ENCODE data around the gene PREB.
A peak's percentile ranks its signal among the peaks of the same experiment; 100 is the strongest.
"Not testable (repeated sequence)": the region's sequence is repeated elsewhere in the genome, so short reads cannot be mapped to it uniquely, and the experiment has no call there.

The PREB gene
- 75.3 to 76.7 reads per million in 2 donors for total RNA-seq

DNA sequence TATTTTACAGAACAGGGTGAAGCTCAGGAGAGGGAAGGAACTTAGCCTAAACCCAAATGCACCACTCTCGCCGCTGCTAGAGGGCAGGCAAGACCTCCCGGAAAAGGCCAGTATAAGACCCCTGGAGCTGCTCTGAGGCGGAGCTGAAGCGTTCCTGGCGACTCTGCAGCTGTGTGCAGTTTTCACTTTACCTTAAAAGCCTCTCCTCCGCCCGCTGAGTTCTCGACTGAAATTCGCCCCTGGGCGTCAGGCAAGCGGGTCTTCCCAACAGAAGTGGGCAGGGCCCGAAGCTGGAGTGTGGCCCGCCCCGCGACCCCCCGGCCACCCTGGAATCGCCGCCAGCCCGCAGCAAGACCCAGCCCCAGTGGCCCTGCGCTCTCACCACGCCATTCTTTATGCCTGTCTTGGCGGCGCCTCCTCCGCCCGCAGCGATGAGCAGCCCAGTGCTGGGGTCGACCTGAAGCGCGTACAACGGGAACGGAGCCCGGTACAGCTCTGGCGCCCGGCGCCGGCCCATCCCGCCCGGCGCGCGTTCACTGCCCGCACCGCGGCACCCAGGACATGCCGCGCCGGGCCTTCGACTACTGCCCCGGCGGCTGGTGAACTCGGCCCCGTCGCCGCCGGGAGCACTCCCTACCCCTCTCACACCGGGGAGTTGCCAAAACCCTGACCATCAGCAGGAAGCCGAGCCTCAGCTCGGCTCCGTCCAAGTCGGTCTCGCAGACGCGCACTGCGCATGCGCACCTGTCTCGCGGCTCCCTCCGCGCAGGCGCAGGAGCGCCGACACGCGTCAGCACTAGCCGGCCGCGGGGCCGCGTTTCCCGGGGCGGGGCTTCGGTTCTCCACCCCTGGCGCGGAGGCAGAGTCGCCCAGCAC lies at the start of gene PREB:
PREB (minus strand) TSS at position 732 of the 876 bp plus-strand sequence; CDS start at position 517, 215 bp downstream.
- peak; percentile 96 for DNase-seq

- DNase-seq, result no peak
Observed at GRCh38 chr2:27184115-27184514, 49.7 kb upstream of the PREB start.

GRCh38 chr2:27182346-27182745 lies 47.9 kb upstream of the PREB start:
- no peak for DNase-seq

DNA sequence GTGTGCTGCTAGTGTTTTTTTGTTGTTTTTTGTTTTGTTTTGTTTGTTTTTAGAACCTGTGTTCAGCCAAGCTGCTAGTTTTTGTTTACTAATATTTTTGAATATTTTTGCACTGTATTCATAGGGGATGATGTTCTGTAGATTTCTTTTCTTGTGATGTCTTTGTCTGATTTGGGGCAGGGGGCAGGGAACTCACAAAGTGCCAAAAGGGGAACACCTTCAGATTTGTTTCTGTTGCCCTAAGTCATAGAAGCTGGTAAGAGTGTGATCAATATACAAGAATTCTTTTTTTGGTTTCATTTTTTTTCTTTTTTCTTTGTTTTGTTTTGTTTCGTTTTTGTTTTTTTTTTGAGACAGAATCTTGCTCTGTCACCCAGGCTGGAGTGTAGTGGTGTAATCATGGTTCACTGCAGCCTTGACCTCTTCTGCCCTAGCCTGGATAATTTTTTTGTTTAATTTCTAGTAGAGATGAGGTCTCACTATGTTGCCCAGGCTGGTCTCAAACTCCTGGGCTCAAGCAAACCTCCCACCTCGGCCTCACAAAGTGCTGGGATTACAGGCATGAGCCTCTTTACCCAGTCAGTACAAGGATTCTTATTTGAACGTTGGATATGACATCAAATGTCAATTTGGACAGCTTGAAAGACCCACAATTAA lies 45.0 kb upstream of the PREB start:
- DNase-seq, result no peak

- no peak for DNase-seq
Observed at GRCh38 chr2:27178469-27178868, 44.0 kb upstream of the PREB start.

DNA sequence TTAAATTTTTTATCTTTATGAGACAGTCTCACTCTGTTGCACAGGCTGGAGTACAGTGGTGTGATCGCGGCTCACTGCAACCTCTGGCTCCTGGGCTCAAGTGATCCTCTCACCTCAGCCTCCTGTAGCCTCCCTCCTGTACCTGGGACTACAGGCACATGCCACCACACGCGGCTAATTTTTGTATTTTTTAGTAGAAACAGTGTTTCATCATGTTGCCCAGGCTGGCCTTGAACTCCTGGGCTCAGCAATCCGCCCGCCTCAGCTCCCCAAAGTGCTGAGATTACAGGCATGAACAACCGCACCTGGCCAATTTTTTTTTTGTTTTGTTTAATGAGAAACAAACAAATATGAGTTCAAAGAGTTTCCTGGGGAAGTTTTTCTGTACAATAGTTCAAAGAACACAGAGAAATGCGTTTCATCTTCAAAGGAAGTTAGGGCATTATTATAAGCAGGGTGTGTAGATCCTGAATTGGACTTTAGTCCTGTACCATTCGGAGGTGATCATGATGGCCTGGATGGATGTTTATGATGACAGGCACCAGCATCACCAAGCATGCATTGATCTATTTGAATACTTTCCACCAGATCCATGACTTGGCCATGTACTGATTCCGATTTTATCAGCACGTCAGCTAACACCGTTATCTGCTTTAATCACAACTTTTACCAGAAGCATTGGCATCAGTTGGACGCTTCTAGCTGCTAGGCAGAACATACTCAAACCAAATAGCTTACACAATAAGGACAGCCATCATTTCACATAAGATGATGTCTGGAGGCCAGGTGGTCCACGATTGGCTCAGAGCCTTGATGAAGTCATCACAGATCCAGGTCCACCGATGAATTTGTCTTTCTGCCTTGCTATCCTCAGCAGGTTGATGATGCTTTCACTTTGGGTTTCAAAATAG lies 43.3 kb upstream of the PREB start:
- no peak for DNase-seq

GRCh38 chr2:27175781-27176180 lies 41.3 kb upstream of the PREB start:
- DNase-seq, result not testable (repeated sequence)

GRCh38 chr2:27175330-27175729 lies 40.9 kb upstream of the PREB start:
- no peak for DNase-seq

DNA sequence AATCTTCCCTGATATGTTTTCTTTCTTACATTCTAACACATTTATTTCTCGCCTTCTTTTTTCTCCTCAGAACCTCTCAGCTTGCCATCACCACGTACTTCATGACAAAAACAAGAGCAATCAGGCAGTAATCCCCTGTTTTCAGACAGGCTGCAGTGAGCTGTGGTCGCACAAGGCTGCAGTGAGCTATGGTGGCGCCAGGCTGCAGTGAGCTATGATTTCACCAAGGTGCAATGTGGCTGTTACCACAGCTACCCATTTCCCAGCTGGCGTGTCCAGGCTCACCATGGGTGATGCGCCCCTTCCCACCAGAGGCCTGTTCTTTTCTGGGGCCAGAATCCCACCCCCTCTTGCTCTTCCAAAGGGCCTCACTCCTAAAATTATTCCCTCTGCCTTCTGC lies 40.2 kb upstream of the PREB start:
- DNase-seq, result no peak

DNA sequence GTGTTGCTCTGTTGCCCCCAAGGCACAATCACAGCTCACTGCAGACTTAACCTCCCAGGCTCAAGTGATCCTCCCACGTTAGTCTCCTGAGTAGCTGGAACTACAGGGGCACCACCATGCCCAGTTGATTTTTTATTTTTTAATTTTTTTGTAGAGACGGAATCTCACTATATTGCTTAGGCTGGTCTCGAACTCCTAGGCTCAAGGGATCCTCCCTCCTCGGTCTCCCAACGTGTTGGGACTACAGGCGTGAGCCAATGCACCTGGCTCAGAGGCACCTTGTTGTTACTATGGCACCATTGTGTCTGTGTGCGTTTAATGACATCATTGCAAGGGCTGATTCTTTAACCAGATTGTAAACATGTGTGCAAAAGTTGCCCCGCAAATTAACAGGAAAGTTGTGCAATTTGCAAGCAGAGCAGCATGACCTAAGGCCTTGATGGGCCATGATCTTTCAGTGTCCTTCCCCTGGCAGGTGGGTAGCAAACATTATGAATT lies 37.0 kb upstream of the PREB start:
- no peak for DNase-seq

DNA sequence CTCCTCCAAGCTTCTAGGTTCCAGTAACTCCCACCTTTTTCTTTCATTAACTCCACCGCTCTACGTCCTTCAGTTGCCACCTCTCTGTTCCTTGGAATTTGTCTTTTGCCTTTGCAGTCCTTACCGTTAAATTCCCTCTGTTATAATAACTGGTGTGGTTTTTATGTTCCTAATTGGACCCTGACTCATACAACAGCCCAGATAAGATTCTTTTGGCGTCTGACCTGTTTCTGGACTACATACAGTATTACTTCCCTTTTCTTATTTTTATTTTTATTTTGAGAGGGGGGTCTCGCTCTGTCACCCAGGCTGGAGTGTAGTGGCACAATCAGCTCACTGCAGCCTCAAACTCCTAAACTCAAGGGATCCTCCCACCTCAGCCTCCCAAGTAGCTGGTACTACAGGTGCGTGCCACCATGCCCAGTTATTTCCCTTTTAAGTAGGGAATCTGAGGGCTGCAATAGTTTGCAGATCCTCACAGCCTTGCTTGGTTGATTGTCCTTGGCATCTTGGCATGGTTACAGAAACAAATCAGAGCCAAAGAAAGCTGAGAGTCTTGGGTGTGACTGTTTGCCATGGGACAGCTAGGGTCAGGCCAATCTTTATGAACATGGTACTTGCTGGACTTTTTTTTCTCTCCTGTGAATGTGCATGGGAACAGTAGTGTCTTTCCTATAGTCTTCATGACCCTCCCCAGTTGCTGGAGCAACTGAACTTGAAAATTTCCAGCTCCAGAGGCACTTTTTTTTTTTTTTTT lies 36.3 kb upstream of the PREB start:
- DNase-seq, result no peak

- no peak for DNase-seq
Observed at GRCh38 chr2:27164960-27165763, 30.7 kb upstream of the PREB start.

DNA sequence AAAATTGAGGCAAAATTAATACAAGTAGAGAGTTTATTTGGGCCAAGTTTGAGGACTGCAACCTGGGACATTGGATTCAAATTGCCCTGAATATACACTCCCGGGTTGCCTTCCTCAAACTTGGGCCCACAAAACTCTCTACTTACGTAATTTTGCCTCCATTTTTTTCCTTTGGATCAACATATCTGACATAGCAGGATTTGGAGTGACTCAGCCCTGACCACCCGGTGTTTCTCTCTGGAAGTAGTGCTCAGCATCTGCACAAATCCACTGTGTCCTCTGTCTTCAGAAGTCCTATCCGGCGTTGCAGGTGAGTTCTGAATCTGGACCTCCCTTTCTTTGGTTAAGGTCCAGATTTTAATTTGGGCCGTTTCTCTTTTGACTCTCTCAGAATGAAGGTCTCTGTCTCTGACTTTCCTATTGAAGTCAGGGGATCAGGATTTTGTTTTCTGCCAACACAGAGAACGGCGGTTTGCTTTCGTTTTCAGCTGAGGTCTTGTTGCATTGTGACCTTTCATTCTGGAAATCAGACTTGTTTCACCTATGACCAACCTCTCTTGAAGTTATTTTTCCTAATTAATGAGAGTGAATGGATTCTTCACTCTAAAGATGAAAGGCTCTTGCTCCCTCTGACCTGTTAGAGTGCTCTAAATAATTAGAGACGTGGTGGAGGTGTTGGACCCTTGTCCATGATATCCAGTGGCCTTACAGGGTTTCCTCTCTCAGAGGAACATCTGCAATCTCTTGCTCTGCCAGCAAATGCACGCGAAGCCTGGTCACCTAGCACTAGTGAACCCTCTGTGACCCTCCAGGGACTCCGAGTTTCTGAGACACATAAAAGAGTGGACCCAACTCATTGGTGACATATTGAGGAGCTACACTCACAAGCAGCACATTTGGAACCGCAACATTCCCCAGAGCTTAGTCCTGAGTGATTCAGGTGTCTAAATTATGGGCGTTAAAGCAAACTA lies 28.0 kb upstream of the PREB start:
- DNase-seq, result no peak

- DNase-seq, result no peak
Observed at GRCh38 chr2:27160191-27160590, 25.8 kb upstream of the PREB start.

DNA sequence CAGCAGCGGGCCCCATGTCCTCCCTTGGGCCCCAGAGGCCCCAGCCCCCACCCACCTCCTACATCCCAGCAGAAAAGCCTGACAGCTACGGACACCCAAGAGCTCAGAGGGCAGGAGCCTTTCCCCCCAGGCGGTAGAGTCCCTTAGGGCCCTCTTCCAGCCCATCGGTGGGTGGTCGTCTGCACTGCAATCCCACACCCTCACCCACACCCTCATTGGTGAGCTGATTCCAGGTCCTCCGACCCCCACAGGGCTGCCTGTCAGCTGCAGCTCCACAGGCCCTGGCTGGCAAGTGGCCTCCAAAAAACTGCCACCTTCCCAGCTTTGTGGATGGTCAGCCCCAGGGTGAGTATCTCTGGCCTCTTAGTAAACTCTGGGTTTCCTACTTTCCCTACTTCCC lies 24.8 kb upstream of the PREB start:
- DNase-seq, result no peak

DNA sequence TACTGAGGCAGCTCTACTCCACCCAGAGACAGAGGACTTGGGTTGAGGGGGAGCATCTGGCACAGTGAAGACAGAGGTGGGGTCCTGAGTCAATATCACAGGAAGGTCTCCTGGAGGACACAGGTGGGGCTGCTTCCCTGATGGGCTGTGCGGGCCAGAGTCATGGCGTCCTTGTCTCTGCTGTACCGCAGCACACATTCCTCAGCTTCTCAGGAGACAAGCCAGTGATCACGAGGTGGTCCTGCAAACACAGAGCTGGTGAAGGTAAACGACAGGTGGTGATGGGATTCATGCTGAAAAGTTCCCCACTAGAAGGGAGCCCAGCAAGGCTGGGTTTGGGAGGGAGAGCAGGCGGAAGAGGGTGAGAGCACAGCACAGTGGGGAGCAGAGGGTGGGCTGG lies 24.0 kb upstream of the PREB start:
- no peak for DNase-seq

GRCh38 chr2:27155069-27155520 lies 20.7 kb upstream of the PREB start:
- DNase-seq, result no peak

DNA sequence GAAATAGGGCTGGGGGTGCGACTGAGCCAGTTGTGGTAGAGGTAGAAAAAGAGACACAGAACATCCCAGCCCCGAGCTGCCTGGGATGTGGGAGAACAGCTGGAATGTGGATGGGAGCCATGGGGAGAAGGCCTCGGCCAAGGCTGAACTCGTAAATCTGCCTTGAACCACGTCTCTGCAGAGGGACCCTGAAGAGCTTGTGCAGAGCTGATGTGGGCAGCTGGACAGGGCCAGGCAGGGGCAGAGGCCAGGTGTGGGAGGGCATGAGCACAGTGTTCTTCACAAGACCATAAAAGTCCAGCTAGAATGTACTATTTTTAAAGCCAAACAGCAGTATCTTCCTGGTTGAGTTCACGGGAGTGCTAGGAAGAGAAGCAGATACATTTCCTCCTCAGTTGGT lies 20.1 kb upstream of the PREB start:
- DNase-seq, result no peak

DNA sequence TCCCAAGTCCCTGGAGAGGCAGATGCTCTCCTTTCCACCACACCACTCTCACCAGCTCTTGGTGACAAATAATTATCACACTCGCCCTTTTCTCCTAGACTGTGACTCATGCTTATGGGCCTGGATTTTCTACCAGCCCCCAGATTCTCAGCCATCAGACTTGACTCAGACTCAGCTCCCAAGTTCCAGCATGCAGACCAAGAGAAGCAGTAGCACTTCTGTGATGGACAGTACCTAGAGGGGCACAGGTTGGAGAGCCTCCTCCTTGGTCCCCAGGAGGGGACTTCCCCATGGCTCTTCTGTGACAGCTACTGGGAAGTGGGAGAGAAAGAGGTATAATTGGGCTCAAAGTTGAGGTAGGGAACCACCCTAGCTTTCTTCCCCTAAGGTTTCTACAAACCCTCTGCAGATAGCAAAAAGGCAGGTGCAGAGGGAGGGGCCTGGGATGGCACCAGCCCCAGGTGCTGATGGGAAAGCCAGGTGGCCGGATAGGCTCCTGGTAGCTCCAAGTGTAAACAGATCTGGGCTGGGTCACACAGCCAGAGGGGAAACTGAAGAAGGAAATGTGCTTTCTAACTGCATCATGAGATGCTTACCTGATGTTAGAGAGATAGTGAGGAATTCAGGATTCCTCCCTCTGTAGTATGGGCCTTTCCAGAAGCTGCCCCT lies 18.5 kb upstream of the PREB start:
- DNase-seq, result no peak
